ENCODE results near the gene CA5B. TPM values are rescaled to one million over a fixed set of nuclear protein-coding genes. Genes with fewer than 3 reads are reported as not detected.
"Not testable (repeated sequence)": the region's sequence is repeated elsewhere in the genome, so short reads cannot be mapped to it uniquely, and the experiment has no call there.

CA5B gene
- 10 to 100 TPM in 3 of 4 donors, 1 to 10 TPM in 1; 7.4 to 21.7 (median 19.1) TPM for total RNA-seq

GRCh38 chrX:15737959-15738902 is at the start of gene CA5B:
TSS of gene CA5B (plus strand) at chrX:15738270. CDS start at chrX:15750024, 11,754 bp downstream.
- Histone ChIP-seq H3K36me3 (no peaks in the 10 kb centered on the region), H3K4me3 (peak within 1 kb of the TSS; percentile 48 to 71 (median 57)), H3K27ac (peak within 1 kb of the TSS; percentile 31 to 75 (median 64)), H3K9me3 (no peaks in the 10 kb centered on the region), H3K4me1 (peaks cover 0 to 5% (median 2%) of the 10 kb centered on the region in 4 donors), H3K27me3 (no peaks in the 10 kb centered on the region)
- DNase-seq: peak; percentile 97 to 99 (median 99)
- TF ChIP-seq POLR2A (IDR thresholded peaks at IDR 0.05): peak in 1 of 2 donors; percentile 15
- TF ChIP-seq CTCF (IDR thresholded peaks at IDR 0.05): no peak

- Histone ChIP-seq H3K9me3 (no peaks in the 10 kb centered on the region), H3K4me3 (no peak overlapping the region), H3K36me3 (no peaks in the 10 kb centered on the region), H3K27me3 (no peaks in the 10 kb centered on the region), H3K4me1 (no peaks in the 10 kb centered on the region), H3K27ac (no peak overlapping the region)
- TF ChIP-seq CTCF (IDR thresholded peaks at IDR 0.05) (no peak), POLR2A (IDR thresholded peaks at IDR 0.05) (no peak)
- no peak for DNase-seq
Observed at GRCh38 chrX:15694941-15695451, 43.1 kb upstream of the CA5B start.

GRCh38 chrX:15696516-15696915 is 41.6 kb upstream of the CA5B start:
- Histone ChIP-seq H3K27me3 (no peaks in the 10 kb centered on the region), H3K9me3 (no peaks in the 10 kb centered on the region), H3K27ac (no peak overlapping the region), H3K36me3 (no peaks in the 10 kb centered on the region), H3K4me1 (no peaks in the 10 kb centered on the region), H3K4me3 (no peak overlapping the region)
- no peak for DNase-seq
- TF ChIP-seq POLR2A (IDR thresholded peaks at IDR 0.05) (no peak), CTCF (IDR thresholded peaks at IDR 0.05) (no peak)

GRCh38 chrX:15702488-15703371 is 35.3 kb upstream of the CA5B start:
- Histone ChIP-seq H3K27ac (no peak overlapping the region), H3K36me3 (no peaks in the 10 kb centered on the region), H3K9me3 (no peaks in the 10 kb centered on the region), H3K27me3 (no peaks in the 10 kb centered on the region), H3K4me1 (no peaks in the 10 kb centered on the region), H3K4me3 (no peak overlapping the region)
- TF ChIP-seq POLR2A (IDR thresholded peaks at IDR 0.05) (no peak), CTCF (IDR thresholded peaks at IDR 0.05) (no peak)
- DNase-seq: no peak

- H3K27me3 ChIP-seq, DNase-seq, H3K27ac ChIP-seq, H3K4me1 ChIP-seq, H3K4me3 ChIP-seq, H3K36me3 ChIP-seq, H3K9me3 ChIP-seq: not testable (repeated sequence)
Observed at GRCh38 chrX:15703809-15704208, 34.3 kb upstream of the CA5B start.

- not testable (repeated sequence) for H3K4me1 ChIP-seq, H3K27me3 ChIP-seq, H3K36me3 ChIP-seq, H3K27ac ChIP-seq, H3K4me3 ChIP-seq, H3K9me3 ChIP-seq, DNase-seq
Observed at GRCh38 chrX:15704273-15704672, 33.8 kb upstream of the CA5B start.
